SK-N-SH (cell line): ENCODE data around the gene SCAF1. TPM values are rescaled to one million over a fixed set of nuclear protein-coding genes. Genes with fewer than 3 reads are reported as not detected.

Source experiments
- CTCF ChIA-PET: fragments of 300-600, 350-600 bp; formaldehyde crosslinking; extraction: SDS; loops from one replicate; lab custom pipeline; 2021; lab: Yijun Ruan, JAX
- POLR2A ChIA-PET: fragments of 350-600 bp; sonication (Branson Sonifier 250); formaldehyde crosslinking; extraction: SDS; loops from one replicate; lab custom pipeline; 2020; ENCODE audit warnings: antibody characterized with exemption, inconsistent platforms; lab: Yijun Ruan, JAX
- DNase-seq: peaks from one replicate; pipeline ENCODE4 v3.0.0; 2012
- H2AFZ ChIP-seq: fragments of 200-600 bp; sonication (generic); 2 replicates; pipeline ENCODE4 v1.8.1; 2016; ENCODE audit warnings: antibody characterized with exemption, mild to moderate bottlenecking, low read depth
- H3F3A ChIP-seq: fragments of 200-600 bp; sonication (generic); replicated peaks from 2 replicates; pipeline ENCODE3; 2016; ENCODE audit warnings: antibody characterized with exemption, mild to moderate bottlenecking; ENCODE audit not compliant: insufficient read depth
- H3K27ac ChIP-seq, 2 experiments: fragments of 200-500 bp in 1 of 2; fragments of 200-600 bp in 1 of 2; sonication (Bioruptor generic) in 1 of 2; sonication (generic), shearing (Covaris generic) in 1 of 2; 2 replicates each; pipeline versions ENCODE4 v1.5.1 to v1.6.1; 2014 to 2016; ENCODE audit warnings: low read depth in 2 of 2, inconsistent platforms in 1 of 2, low read length in 1 of 2, mild to moderate bottlenecking in 1 of 2, mixed read lengths in 1 of 2
- H3K27me3 ChIP-seq: fragments of 200-600 bp; sonication (generic), shearing (Covaris generic); 2 replicates; pipeline ENCODE4 v1.6.1; 2016; ENCODE audit warnings: mixed run types; ENCODE audit not compliant: insufficient read depth
- H3K36me3 ChIP-seq, 2 experiments: fragments of 200-500 bp in 1 of 2; fragments of 200-600 bp in 1 of 2; sonication (Bioruptor generic) in 1 of 2; sonication (generic) in 1 of 2; replicated peaks in 1 of 2; 2 replicates each; pipeline versions ENCODE3 to v1.5.1; 2014 to 2016; ENCODE audit warnings: low read length in 1 of 2, mild to moderate bottlenecking in 1 of 2; ENCODE audit not compliant: insufficient read depth in 2 of 2, control insufficient read depth in 1 of 2
- H3K4me1 ChIP-seq, 2 experiments: fragments of 200-500 bp in 1 of 2; fragments of 200-600 bp in 1 of 2; sonication (Bioruptor generic) in 1 of 2; sonication (generic), shearing (Covaris generic) in 1 of 2; 2 replicates each; pipeline versions ENCODE4 v1.5.1 to v1.6.1; 2014 to 2016; ENCODE audit warnings: low read depth in 1 of 2, low read length in 1 of 2, mixed run types in 1 of 2; ENCODE audit not compliant: insufficient read depth in 2 of 2, control insufficient read depth in 1 of 2
- H3K4me2 ChIP-seq: fragments of 200-600 bp; sonication (generic), shearing (Covaris generic); 2 replicates; pipeline ENCODE4 v1.6.1; 2017; ENCODE audit warnings: mixed run types
- H3K4me3 ChIP-seq, 2 experiments: fragments of 200-500 bp in 1 of 2; fragments of 200-600 bp in 1 of 2; sonication (Bioruptor generic) in 1 of 2; sonication (generic), shearing (Covaris generic) in 1 of 2; 2 replicates each; pipeline versions ENCODE4 v1.5.1 to v1.8.1; 2014 to 2016; ENCODE audit warnings: low read depth in 2 of 2, inconsistent platforms in 1 of 2, low read length in 1 of 2, mild to moderate bottlenecking in 1 of 2, mixed read lengths in 1 of 2, moderate library complexity in 1 of 2
- H3K79me2 ChIP-seq: fragments of 200-600 bp; sonication (generic); 2 replicates; pipeline ENCODE4 v1.8.1; 2017; ENCODE audit warnings: mild to moderate bottlenecking; ENCODE audit not compliant: insufficient read depth
- H3K9ac ChIP-seq: fragments of 200-600 bp; sonication (generic); 2 replicates; pipeline ENCODE4 v1.6.1; 2017; ENCODE audit warnings: mixed run types
- H3K9me2 ChIP-seq: fragments of 200-600 bp; sonication (generic); 2 replicates; pipeline ENCODE4 v1.6.1; 2017; ENCODE audit warnings: mixed run types
- H3K9me3 ChIP-seq: fragments of 200-600 bp; sonication (generic); 2 replicates; pipeline ENCODE4 v1.6.1; 2017; ENCODE audit warnings: mixed run types, mild to moderate bottlenecking, moderate library complexity
- H4K20me1 ChIP-seq: fragments of 200-600 bp; sonication (generic); 2 replicates; pipeline ENCODE4 v1.6.1; 2017; ENCODE audit warnings: mild to moderate bottlenecking, mixed run types; ENCODE audit not compliant: insufficient read depth
- ELF1 ChIP-seq: IDR thresholded peaks from 2 replicates; pipeline ENCODE4 v1.4.0; 2012
- EZH2phosphoT487 ChIP-seq: fragments of 200-600 bp; sonication (generic); IDR thresholded peaks from 2 replicates; pipeline ENCODE4 v1.6.1; 2017; ENCODE audit warnings: low read depth, mixed run types, mild to moderate bottlenecking, antibody characterized with exemption, moderate library complexity, borderline replicate concordance
- FOXJ3 ChIP-seq: sonication (generic); formaldehyde crosslinking; IDR thresholded peaks from 2 replicates; pipeline ENCODE4 v1.5.1; 2020; ENCODE audit warnings: mild to moderate bottlenecking, missing genetic modification reagents
- GABPA ChIP-seq: IDR thresholded peaks from 2 replicates; pipeline ENCODE4 v1.4.0; 2012; ENCODE audit warnings: low read depth, mild to moderate bottlenecking
- GATA2 ChIP-seq: sonication (generic); formaldehyde crosslinking; IDR thresholded peaks from 2 replicates; pipeline ENCODE4 v1.5.0; 2020; ENCODE audit warnings: mild to moderate bottlenecking, missing genetic modification reagents
- MXI1 ChIP-seq: IDR thresholded peaks from 2 replicates; pipeline ENCODE4 v1.6.1; 2012; ENCODE audit warnings: mild to moderate bottlenecking, low read depth, low read length, improper control_type of control experiment
- NFIC ChIP-seq: IDR thresholded peaks from 2 replicates; pipeline ENCODE4 v1.4.0; 2012; ENCODE audit warnings: borderline replicate concordance
- POLR2AphosphoS5 ChIP-seq: IDR thresholded peaks from 2 replicates; pipeline ENCODE4 v1.6.1; 2012; ENCODE audit warnings: low read depth, low read length
- TAF1 ChIP-seq: IDR thresholded peaks from 2 replicates; pipeline ENCODE4 v1.6.1; 2012; ENCODE audit warnings: low read depth, mild to moderate bottlenecking, low read length, moderate library complexity, borderline replicate concordance
- TCF12 ChIP-seq: IDR thresholded peaks from 2 replicates; pipeline ENCODE4 v1.4.0; 2012
- TEAD4 ChIP-seq: IDR thresholded peaks from 2 replicates; pipeline ENCODE4 v1.4.0; 2012; ENCODE audit warnings: mild to moderate bottlenecking, borderline replicate concordance; ENCODE audit not compliant: insufficient read depth
- USF2 ChIP-seq: fragments of 150-350 bp; IDR thresholded peaks from 2 replicates; pipeline ENCODE4 v1.6.1; 2017; ENCODE audit warnings: antibody characterized with exemption, low read length, low read depth, borderline replicate concordance
- WGBS: methylation state at CpG from one replicate; pipeline ENCODE4 v1.1.6; 2017; ENCODE audit warnings: low lambda C conversion rate; 5-methylcytosine and 5-hydroxymethylcytosine counted together
- polyA plus RNA-seq, 3 experiments: library from polyadenylated mRNA; depleted of rRNA; stranded (reverse); fragments of >200 nt; gene quantifications; 2 replicates each; pipeline ENCODE4 v1.2.3, GENCODE V29; 2012

SCAF1 gene
- polyA plus RNA-seq, 1 of the 3 experiments (the other 2 are of a cell fraction), result 9.5 TPM

GRCh38 chr19:49667473-49667872, 25.5 kb downstream of the SCAF1 start:
- Histone ChIP-seq H3K4me1 (peaks cover 12 to 22% of the 10 kb centered on the region in 2 experiments; a peak in 3 of 4 replicates), H3K4me3 (no peak overlapping the region), H3K9me3 (no peaks in the 10 kb centered on the region), H3K9ac (no peak overlapping the region), H3K9me2 (no peaks in the 10 kb centered on the region), H2AFZ (no peak overlapping the region), H3F3A (peaks cover 15% of the 10 kb centered on the region), H3K4me2 (no peak overlapping the region), H3K27ac (no peak overlapping the region), H3K36me3 (peaks cover 4 to 5% of the 10 kb centered on the region in 2 experiments)
- WGBS, result 80% methylated on average over 2 of the region's 2 CpGs
- ChIA-PET CTCF (interaction anchor here (0.7 to 9.4 kb wide), 4 partner anchors 8 to 66 kb away, joined by 3 to 78 read pairs (median 3); partner anchors contain the start of genes CPT1C and PRMT1), POLR2A (no interaction called here)
- DNase-seq, result no peak
- TF ChIP-seq FOXJ3 (no peak), EZH2phosphoT487 (no peak), TEAD4 (no peak)
- TF ChIP-seq, all 33 proteins: peak for 0
- Histone ChIP-seq H4K20me1 (no peaks in the 10 kb centered on the region), H3K79me2 (peaks cover 30% of the 10 kb centered on the region), H3K27me3 (no peaks in the 10 kb centered on the region)

- no peak overlapping the region for H3K27ac ChIP-seq
- H3K36me3 ChIP-seq, result no peaks in the 10 kb centered on the region
- DNase-seq, result no peak
- no peaks in the 10 kb centered on the region for H4K20me1 ChIP-seq
- no peaks in the 10 kb centered on the region for H3K9me2 ChIP-seq
- H3K79me2 ChIP-seq, result peaks cover 22% of the 10 kb centered on the region
- H3K9ac ChIP-seq, result no peak overlapping the region
- no peak overlapping the region for H3K4me2 ChIP-seq
- no peak overlapping the region for H3K4me3 ChIP-seq
- ChIA-PET POLR2A (interaction anchor here (0.7 kb wide), 1 partner anchor 216 kb away, joined by 4 read pairs; the partner anchor contains the start of gene ALDH16A1), CTCF (interaction anchor here (1.4 to 4.9 kb wide), 3 partner anchors 9 to 20 kb away, joined by 6 to 31 read pairs (median 8); partner anchors contain the start of genes ADM5 and CPT1C)
- no peaks in the 10 kb centered on the region for H3K9me3 ChIP-seq
- no peak overlapping the region for H2AFZ ChIP-seq
- H3K4me1 ChIP-seq, result peaks cover 12 to 16% of the 10 kb centered on the region in 2 experiments; a peak in 3 of 4 replicates
- 89% methylated on average over 3 of the region's 3 CpGs for WGBS
- no peak for TF ChIP-seq POLR2AphosphoS5
- no peak for TF ChIP-seq GATA2 (CRISPR knock-in tag)
- TF ChIP-seq ELF1, result no peak
- no peak for TF ChIP-seq EZH2phosphoT487
- no peak for TF ChIP-seq TAF1
- TF ChIP-seq MXI1, result no peak
- no peak for TF ChIP-seq USF2
- TF ChIP-seq NFIC, result no peak
- TF ChIP-seq TCF12, result no peak
- TF ChIP-seq GABPA, result no peak
- TF ChIP-seq, all 33 proteins: peak for 0
- Histone ChIP-seq H3K27me3 (no peaks in the 10 kb centered on the region), H3F3A (peaks cover 18% of the 10 kb centered on the region)
These were observed 27.5 kb downstream of the SCAF1 start for GRCh38 chr19:49669516-49669915.
